ENCODE results near the gene CD96.
A peak's percentile ranks its signal among the peaks of the same experiment; 100 is the strongest.

CD96 gene

GRCh38 chr3:111593666-111594065 is 51.7 kb downstream of the CD96 start:
- no peaks in the 10 kb centered on the region for H3K27me3 Mint-ChIP-seq
- no peak for ATAC-seq
- H3K4me3 Mint-ChIP-seq, result peak overlapping the region; percentile 92
- no peaks in the 10 kb centered on the region for H3K9me3 Mint-ChIP-seq
- H3K27ac Mint-ChIP-seq, result peak overlapping the region; percentile 94
- peaks cover 80% of the 10 kb centered on the region for H3K4me1 Mint-ChIP-seq
- H3K36me3 Mint-ChIP-seq (ENCODE audit: low read depth), result peaks cover 77% of the 10 kb centered on the region
- no peak for DNase-seq

- ATAC-seq (peak; percentile 27), DNase-seq (no peak)
- H3K36me3 Mint-ChIP-seq (ENCODE audit: low read depth), result peaks cover 77% of the 10 kb centered on the region
- peak overlapping the region; percentile 92 for H3K4me3 Mint-ChIP-seq
- H3K9me3 Mint-ChIP-seq, result no peaks in the 10 kb centered on the region
- H3K27ac Mint-ChIP-seq, result peak overlapping the region; percentile 94
- H3K4me1 Mint-ChIP-seq, result peaks cover 77% of the 10 kb centered on the region
- H3K27me3 Mint-ChIP-seq, result no peaks in the 10 kb centered on the region
Measured at GRCh38 chr3:111594205-111594604, 52.2 kb downstream of the CD96 start.

GRCh38 chr3:111594781-111595180 is 52.8 kb downstream of the CD96 start:
- H3K36me3 Mint-ChIP-seq (ENCODE audit: low read depth), result peaks cover 74% of the 10 kb centered on the region
- H3K4me1 Mint-ChIP-seq, result peaks cover 74% of the 10 kb centered on the region
- no peak for ATAC-seq
- no peaks in the 10 kb centered on the region for H3K9me3 Mint-ChIP-seq
- peak overlapping the region; percentile 92 for H3K4me3 Mint-ChIP-seq
- DNase-seq, result no peak
- no peaks in the 10 kb centered on the region for H3K27me3 Mint-ChIP-seq
- H3K27ac Mint-ChIP-seq, result peak overlapping the region; percentile 94

- Mint-ChIP-seq H3K4me1 (peaks cover 74% of the 10 kb centered on the region), H3K36me3 (ENCODE audit: low read depth) (peaks cover 73% of the 10 kb centered on the region), H3K9me3 (no peaks in the 10 kb centered on the region), H3K27me3 (no peaks in the 10 kb centered on the region), H3K4me3 (peak within 1 kb of the TSS; percentile 92), H3K27ac (peak within 1 kb of the TSS; percentile 94)
- peak; percentile 51 for DNase-seq
- ATAC-seq, result peak; percentile 84
Measured at GRCh38 chr3:111595232-111595631, 53.2 kb downstream of the CD96 start, which contains the start of gene ZBED2. ZBED2 (minus strand) TSS chr3:111595346; CDS start chr3:111594201, 1,145 bp downstream.

GRCh38 chr3:111596328-111596727 is 54.3 kb downstream of the CD96 start:
- DNase-seq (no peak), ATAC-seq (peak; percentile 33)
- Mint-ChIP-seq H3K4me1 (peaks cover 70% of the 10 kb centered on the region), H3K4me3 (peak overlapping the region; percentile 92), H3K27me3 (no peaks in the 10 kb centered on the region), H3K27ac (peak overlapping the region; percentile 94), H3K36me3 (ENCODE audit: low read depth) (peaks cover 70% of the 10 kb centered on the region), H3K9me3 (no peaks in the 10 kb centered on the region)

GRCh38 chr3:111598139-111598538 is 56.1 kb downstream of the CD96 start:
- Mint-ChIP-seq H3K4me3 (peak overlapping the region; percentile 65), H3K27me3 (no peaks in the 10 kb centered on the region), H3K9me3 (no peaks in the 10 kb centered on the region), H3K36me3 (ENCODE audit: low read depth) (peaks cover 59% of the 10 kb centered on the region), H3K4me1 (peaks cover 79% of the 10 kb centered on the region), H3K27ac (peak overlapping the region; percentile 94)
- ATAC-seq, result no peak
- DNase-seq, result no peak

GRCh38 chr3:111598552-111598951 is 56.6 kb downstream of the CD96 start:
- H3K9me3 Mint-ChIP-seq, result no peaks in the 10 kb centered on the region
- H3K36me3 Mint-ChIP-seq (ENCODE audit: low read depth), result peaks cover 59% of the 10 kb centered on the region
- peak overlapping the region; percentile 94 for H3K27ac Mint-ChIP-seq
- H3K4me3 Mint-ChIP-seq, result peak overlapping the region; percentile 32
- DNase-seq, result no peak
- H3K4me1 Mint-ChIP-seq, result peaks cover 79% of the 10 kb centered on the region
- no peak for ATAC-seq
- H3K27me3 Mint-ChIP-seq, result no peaks in the 10 kb centered on the region

- DNase-seq, result no peak
- H3K4me3 Mint-ChIP-seq, result no peak overlapping the region
- peak overlapping the region; percentile 93 for H3K27ac Mint-ChIP-seq
- peaks cover 52% of the 10 kb centered on the region for H3K36me3 Mint-ChIP-seq (ENCODE audit: low read depth)
- peaks cover 85% of the 10 kb centered on the region for H3K4me1 Mint-ChIP-seq
- no peaks in the 10 kb centered on the region for H3K9me3 Mint-ChIP-seq
- no peaks in the 10 kb centered on the region for H3K27me3 Mint-ChIP-seq
- no peak for ATAC-seq
Measured at GRCh38 chr3:111601810-111602209, 59.8 kb downstream of the CD96 start.

GRCh38 chr3:111603679-111604078 is 61.7 kb downstream of the CD96 start:
- Mint-ChIP-seq H3K4me1 (peaks cover 85% of the 10 kb centered on the region), H3K36me3 (ENCODE audit: low read depth) (peaks cover 59% of the 10 kb centered on the region), H3K9me3 (no peaks in the 10 kb centered on the region), H3K27me3 (no peaks in the 10 kb centered on the region), H3K27ac (peak overlapping the region; percentile 93), H3K4me3 (peak overlapping the region; percentile 65)
- ATAC-seq (no peak), DNase-seq (no peak)

- DNase-seq (peak; percentile 56), ATAC-seq (peak; percentile 75)
- H3K4me3 Mint-ChIP-seq, result peak overlapping the region; percentile 65
- no peaks in the 10 kb centered on the region for H3K27me3 Mint-ChIP-seq
- H3K9me3 Mint-ChIP-seq, result peaks cover 4% of the 10 kb centered on the region
- H3K4me1 Mint-ChIP-seq, result peaks cover 89% of the 10 kb centered on the region
- H3K27ac Mint-ChIP-seq, result peak overlapping the region; percentile 93
- H3K36me3 Mint-ChIP-seq (ENCODE audit: low read depth), result peaks cover 63% of the 10 kb centered on the region
Measured at GRCh38 chr3:111604119-111604518, 62.1 kb downstream of the CD96 start.

GRCh38 chr3:111605018-111605417 is 63.0 kb downstream of the CD96 start:
- Mint-ChIP-seq H3K4me3 (peak overlapping the region; percentile 65), H3K36me3 (ENCODE audit: low read depth) (peaks cover 61% of the 10 kb centered on the region), H3K4me1 (peaks cover 94% of the 10 kb centered on the region), H3K27me3 (no peaks in the 10 kb centered on the region), H3K27ac (peak overlapping the region; percentile 93), H3K9me3 (peaks cover 4% of the 10 kb centered on the region)
- ATAC-seq, result peak; percentile 77
- DNase-seq, result no peak

- DNase-seq (no peak), ATAC-seq (peak; percentile 37)
- peak overlapping the region; percentile 93 for H3K27ac Mint-ChIP-seq
- peak overlapping the region; percentile 65 for H3K4me3 Mint-ChIP-seq
- H3K27me3 Mint-ChIP-seq, result no peaks in the 10 kb centered on the region
- H3K4me1 Mint-ChIP-seq, result peaks cover 94% of the 10 kb centered on the region
- H3K36me3 Mint-ChIP-seq (ENCODE audit: low read depth), result peaks cover 61% of the 10 kb centered on the region
- peaks cover 4% of the 10 kb centered on the region for H3K9me3 Mint-ChIP-seq
Measured at GRCh38 chr3:111605493-111605892, 63.5 kb downstream of the CD96 start.

GRCh38 chr3:111607240-111607920 is 65.4 kb downstream of the CD96 start:
- ATAC-seq (no peak), DNase-seq (no peak)
- peaks cover 4% of the 10 kb centered on the region for H3K9me3 Mint-ChIP-seq
- peak overlapping the region; percentile 93 for H3K27ac Mint-ChIP-seq
- H3K36me3 Mint-ChIP-seq (ENCODE audit: low read depth), result peaks cover 70% of the 10 kb centered on the region
- no peaks in the 10 kb centered on the region for H3K27me3 Mint-ChIP-seq
- H3K4me3 Mint-ChIP-seq, result peak overlapping the region; percentile 79
- H3K4me1 Mint-ChIP-seq, result peaks cover 100% of the 10 kb centered on the region

GRCh38 chr3:111608383-111608782 is 66.4 kb downstream of the CD96 start:
- no peaks in the 10 kb centered on the region for H3K27me3 Mint-ChIP-seq
- no peak for DNase-seq
- H3K27ac Mint-ChIP-seq, result peak overlapping the region; percentile 93
- peak overlapping the region; percentile 79 for H3K4me3 Mint-ChIP-seq
- peaks cover 69% of the 10 kb centered on the region for H3K36me3 Mint-ChIP-seq (ENCODE audit: low read depth)
- ATAC-seq, result peak; percentile 30
- H3K9me3 Mint-ChIP-seq, result peaks cover 4% of the 10 kb centered on the region
- H3K4me1 Mint-ChIP-seq, result peaks cover 100% of the 10 kb centered on the region

GRCh38 chr3:111609700-111610099 is 67.7 kb downstream of the CD96 start:
- Mint-ChIP-seq H3K4me3 (peak overlapping the region; percentile 79), H3K4me1 (peaks cover 100% of the 10 kb centered on the region), H3K9me3 (peaks cover 4% of the 10 kb centered on the region), H3K27ac (peak overlapping the region; percentile 93), H3K27me3 (no peaks in the 10 kb centered on the region), H3K36me3 (ENCODE audit: low read depth) (peaks cover 67% of the 10 kb centered on the region)
- DNase-seq (no peak), ATAC-seq (no peak)

All from activated naive CD8-positive, alpha-beta T cell treated with anti-CD3 and anti-CD28 coated beads, Interleukin-2, amount 50 U/mL, for 24 hours (primary cell).